GM19397 (cell line): ENCODE results near the gene BHMT.

Source experiments
- ATAC-seq: cut with Tn5 transposase; IDR thresholded peaks from one replicate; pipeline ENCODE4 v1.9.1; 2021; ENCODE audit warnings: mild to moderate bottlenecking, moderate library complexity; ENCODE audit not compliant: unreplicated experiment

Gene BHMT, protein sequence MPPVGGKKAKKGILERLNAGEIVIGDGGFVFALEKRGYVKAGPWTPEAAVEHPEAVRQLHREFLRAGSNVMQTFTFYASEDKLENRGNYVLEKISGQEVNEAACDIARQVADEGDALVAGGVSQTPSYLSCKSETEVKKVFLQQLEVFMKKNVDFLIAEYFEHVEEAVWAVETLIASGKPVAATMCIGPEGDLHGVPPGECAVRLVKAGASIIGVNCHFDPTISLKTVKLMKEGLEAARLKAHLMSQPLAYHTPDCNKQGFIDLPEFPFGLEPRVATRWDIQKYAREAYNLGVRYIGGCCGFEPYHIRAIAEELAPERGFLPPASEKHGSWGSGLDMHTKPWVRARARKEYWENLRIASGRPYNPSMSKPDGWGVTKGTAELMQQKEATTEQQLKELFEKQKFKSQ

DNA sequence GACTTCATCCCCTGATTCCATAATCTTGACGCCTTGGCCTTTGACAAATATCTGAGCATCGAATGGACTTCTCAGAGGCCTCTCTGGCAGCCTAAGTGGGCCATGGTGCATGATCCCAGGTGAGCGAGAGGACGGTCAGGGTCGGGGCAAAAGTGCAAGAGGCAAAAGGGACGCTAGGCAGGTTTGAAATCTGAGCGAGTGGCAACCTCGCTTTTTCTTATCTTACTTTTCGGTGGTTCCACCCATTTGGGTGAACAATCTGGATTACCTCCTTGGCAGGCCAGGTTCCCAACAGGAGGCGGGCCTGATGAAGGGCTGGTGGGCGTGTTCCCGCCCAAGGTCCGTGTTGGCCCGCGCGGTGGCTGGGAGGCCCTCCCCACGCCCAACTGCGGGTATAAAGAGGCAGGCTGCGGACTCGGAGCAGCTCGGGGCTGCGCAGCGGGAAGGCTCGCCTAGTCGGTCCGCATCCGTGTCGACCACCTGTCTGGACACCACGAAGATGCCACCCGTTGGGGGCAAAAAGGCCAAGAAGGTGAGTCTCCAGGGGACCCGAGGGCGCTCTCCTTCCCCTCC, at the start of gene BHMT:
Gene BHMT, plus strand, starts transcription at position 423 of the 573 bp plus-strand sequence. Its CDS starts 77 bp downstream, at position 500.
- no peak for ATAC-seq

DNA sequence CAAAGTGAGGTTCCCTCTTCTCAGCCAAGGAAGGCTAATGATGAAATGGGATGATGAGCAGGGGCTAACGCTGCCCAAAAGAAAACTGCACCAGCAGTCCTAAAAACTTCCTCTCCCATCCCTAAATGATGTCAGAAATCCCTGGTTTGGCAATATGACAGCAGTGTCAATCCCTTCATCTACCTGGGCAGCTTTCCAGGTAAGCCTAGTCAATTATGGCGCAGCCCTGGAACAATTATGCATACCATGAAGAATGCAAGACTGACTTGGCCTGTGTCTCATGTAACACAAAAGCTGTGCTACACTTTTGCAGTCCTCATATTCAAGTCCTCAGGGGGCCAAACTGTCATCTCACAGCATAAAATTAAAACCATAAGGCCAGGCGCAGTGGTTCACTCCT, 49.2 kb upstream of the BHMT start:
- no peak for ATAC-seq

DNA sequence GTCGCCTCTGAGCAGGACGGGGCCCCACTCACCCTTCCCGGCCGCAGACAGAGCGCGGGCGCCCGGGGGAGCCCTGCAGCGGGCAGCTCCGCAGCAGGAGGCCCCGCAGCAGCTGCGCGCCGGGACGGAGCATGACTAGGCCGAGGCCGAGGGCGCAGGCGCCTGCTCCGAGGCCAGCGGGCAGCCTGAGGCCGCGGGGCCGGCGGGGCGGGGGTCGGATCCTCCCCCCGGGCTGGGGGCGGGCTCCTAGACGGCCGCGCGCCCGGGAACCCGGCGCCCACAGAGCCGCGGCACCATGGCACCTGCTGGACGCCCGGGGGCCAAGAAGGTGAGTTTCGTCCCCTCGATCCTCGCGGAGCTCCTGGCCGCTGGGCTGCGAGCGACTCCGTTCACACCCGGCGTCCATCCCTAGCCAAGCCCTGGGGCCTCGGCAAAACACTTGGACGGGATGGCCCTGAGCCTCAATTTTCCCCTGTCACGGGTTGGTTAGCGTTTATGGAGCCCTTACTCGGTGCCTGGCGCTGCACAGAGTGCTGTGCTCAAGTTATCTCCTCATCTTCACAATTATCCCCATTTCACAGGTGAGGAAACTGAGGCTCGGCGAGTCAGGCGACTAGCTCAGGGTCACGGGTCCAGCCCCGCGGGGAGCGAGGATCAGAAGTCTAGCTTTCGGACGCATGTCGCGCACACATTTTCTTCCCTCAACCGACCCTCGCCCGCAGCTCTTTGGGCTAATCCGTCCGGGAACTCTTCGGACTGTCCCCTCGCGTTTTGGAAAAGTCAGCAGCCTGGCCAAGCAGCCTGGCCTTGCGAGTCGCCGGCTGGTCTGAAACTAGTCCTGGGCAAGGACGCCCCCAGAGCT, 41.9 kb upstream of the BHMT start, which contains the start of the genes BHMT2 and DMGDH:
Gene BHMT2, plus strand, starts transcription at position 280 of the 862 bp plus-strand sequence. Its CDS starts 16 bp downstream, at position 296.
Gene DMGDH, minus strand, starts transcription at position 187 of the 862 bp plus-strand sequence. Its CDS starts 54 bp downstream, at position 133.
- ATAC-seq = no peak

DNA sequence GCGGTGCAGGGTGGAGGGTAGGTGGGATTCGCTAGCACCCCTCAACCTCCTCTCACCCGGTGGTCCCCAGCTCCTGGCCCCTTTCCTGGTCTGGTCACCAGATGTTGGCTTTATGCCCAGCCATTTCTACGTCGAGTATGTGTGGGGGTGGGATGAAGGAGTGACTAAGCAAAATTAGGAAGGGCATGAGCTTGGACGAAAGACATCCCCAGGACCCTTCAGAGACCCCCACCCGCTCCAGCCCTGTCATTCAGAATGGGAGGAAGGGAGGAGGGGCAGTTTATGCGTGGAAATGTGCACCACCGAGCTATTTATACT, 41.3 kb upstream of the BHMT start:
- ATAC-seq = no peak

DNA sequence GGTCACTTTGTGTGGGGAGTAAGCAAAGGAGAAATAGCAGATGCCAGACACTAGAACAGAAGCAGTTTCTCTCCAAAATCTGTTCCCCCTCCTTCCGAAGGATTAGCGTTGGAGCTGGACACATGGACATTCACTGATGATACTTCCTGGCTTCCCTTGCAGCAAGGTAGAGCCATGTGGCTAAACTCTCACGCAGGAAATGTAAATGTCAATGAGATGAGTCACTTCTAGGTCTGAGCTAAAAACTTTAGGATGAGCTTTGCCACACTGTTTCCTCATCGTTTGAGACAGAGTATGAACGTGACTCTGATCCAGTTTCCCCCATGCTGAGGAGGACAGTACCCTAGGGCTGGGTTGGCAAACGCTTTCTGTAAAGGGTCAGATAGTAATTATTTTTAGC, 37.0 kb upstream of the BHMT start:
- no peak for ATAC-seq

DNA sequence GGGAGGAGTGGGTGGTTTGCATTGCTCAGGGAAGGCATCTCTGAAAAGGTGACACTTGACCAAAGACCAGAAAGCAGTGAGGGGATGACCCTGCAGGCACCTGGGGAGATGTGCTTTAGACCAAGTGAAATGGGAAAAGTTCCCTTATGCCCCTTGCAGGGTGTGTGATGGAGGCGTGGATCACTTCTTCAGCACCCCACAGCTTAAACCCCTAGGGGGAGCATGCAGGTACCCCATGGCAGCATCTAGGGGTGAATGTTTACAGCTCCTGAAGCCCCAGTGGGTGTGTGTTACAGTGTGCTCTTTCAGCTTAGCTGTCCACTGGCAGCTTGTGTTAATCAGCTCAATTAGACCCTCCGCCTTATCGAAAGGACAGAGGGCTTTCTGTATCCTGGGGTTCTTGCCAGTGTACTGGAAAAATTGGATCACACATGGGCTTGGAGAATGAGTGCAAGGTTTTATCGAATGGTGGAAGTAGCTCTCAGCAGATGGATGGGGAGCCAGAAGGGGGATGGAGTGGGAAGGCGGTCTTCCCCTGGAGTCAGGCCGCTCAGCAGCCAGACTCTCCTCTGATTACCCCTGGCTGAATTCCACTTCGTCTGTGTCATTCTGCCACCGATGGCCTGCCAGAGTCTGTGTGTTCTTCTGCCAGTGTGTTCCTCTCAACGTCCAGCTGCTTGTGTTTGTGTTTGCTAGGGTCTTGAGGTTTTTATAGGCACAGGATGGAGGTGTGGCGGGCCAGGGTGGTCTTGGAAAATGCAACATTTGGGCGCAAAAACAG, 35.8 kb upstream of the BHMT start:
- ATAC-seq = no peak

DNA sequence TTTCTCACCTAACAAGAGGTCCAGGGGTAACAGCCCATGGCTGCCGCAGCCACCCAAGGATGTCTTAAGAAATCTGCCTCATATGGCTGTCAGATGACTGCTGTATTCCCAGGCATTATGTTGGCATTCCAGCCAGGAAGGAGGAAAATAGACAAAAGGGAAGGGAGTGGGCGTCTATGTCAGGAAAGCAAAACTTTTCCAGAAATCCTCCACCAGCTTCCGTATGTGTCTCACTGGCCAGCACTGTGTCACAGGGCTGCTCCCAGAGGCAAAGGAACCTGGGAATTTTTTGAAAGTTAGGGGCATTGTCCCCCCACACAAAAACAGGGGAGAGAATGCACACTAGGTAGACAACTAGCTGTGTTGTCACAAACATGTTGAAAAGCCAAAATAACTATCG, 34.8 kb upstream of the BHMT start:
- ATAC-seq = no peak

DNA sequence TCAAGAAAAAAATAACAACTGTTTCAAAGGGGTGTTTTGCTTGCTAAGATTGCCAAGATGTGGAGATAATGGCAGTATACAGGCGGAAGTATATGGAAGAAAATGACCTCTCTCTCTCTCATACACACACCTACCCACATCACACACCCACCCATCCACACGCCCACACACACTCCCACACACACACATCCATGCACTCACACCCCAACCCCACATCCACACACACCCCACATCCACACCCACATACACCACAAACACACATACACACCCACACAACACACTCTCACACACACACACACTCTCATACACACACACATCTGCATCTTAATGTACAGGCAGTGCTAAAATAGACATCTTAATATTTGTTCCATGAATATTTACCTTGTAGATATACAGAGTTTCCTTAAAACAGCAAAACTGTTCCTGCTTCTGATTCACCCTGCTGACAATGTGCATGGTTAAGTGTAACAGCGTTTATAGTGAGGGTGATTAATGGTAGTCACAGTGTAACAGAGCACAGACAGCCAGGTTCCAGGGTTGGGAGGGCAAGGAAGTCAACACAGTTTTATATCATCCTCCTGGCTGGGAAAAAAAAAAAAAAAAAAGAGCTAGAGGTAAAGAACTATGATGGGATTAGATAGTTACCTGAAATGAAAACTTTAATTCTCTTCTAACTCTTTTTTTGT, 33.8 kb upstream of the BHMT start:
- ATAC-seq = no peak

DNA sequence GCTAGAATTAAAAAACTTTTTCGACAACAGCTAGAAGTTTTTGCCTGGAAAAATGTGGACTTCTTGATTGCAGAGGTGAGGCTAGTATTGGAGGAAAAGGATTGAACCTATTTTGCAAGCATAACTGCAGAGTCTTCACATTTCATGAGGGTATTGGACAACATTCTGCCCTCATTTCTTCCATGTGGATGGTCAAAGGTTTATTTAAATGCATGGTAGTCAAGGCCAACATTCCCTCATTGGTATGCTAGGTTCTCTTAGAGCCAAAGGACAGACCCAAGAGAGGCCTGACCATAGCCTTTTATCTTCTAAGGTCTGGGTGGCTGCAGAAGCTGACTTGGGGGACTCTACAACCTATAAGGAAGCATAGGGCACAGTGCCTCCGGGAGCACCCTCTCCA, 30.8 kb upstream of the BHMT start:
- no peak for ATAC-seq

DNA sequence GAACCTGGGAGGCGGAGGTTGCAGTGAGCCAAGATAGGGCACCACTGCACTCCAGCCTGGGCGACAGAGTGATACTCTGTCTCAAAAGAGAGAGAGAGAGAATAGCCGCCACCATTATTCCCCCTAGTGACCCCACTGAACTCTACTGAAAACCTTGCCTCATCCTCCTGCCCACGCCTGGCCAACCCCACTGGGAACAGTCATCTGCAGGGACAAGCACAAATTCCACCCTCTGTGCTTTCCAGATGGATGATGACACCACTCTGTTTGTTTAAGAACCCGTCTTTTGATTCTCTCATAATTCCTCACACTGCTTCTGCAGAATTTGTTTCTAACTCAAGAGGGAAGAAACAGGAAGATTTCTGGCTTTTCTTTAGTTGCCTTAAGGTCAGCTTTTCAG, 29.8 kb upstream of the BHMT start:
- ATAC-seq = no peak

DNA sequence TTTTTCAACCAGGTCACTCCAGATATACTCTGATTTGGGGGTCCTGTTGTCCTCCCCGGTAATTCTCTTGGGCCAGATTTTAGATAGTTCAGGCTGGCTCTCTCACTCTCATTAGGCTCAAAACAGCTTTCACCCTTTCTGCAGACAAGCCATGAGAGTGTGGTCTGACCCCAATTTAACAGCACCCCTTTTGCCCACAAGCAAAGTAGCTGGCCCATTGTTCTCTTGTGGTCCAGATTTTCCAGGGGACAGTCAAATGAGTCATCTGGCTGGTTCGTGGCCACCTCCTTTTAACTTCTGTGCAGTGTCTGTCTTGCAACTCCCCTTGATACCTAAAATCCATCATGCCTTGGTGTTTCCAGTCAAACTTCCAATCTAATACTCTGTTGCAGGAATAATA, 25.5 kb upstream of the BHMT start:
- no peak for ATAC-seq

DNA sequence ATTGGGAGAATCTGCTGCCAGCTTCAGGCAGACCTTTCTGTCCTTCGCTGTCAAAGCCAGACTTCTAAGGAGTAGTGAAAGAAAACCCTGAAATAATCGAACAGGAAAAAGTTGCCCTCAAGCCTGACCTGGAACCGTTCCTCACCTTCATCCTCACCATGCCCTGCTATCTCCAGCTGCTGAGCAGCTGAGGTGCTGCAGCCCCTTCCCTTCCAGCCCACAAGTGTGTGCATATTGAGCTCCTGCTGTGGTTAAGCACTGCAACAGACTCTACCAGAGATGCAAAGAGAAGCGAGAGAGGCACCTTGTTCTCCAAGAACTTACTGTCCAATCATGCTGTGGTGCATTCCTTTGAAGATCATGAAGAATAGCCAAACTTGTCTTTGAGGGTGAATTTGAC, 23.1 kb upstream of the BHMT start:
- ATAC-seq = no peak

DNA sequence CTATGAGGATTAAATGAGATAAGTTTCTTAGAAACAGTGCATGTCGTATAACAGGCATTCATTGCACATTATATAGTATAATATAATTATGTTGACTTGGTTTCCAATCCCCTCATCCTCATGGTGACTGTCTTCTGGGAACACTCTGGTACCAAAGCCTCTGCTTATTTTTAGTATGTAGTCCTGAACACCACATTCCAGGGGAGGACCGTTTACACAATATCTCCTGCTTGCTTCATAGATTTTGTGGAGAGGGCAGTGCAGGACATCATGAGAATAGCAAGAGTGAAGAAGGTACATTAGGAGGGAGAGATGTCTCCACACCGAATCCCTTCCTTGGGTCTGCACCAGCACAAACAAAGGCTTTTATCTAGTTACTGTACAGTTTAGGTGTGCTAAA, 20.5 kb upstream of the BHMT start:
- no peak for ATAC-seq

DNA sequence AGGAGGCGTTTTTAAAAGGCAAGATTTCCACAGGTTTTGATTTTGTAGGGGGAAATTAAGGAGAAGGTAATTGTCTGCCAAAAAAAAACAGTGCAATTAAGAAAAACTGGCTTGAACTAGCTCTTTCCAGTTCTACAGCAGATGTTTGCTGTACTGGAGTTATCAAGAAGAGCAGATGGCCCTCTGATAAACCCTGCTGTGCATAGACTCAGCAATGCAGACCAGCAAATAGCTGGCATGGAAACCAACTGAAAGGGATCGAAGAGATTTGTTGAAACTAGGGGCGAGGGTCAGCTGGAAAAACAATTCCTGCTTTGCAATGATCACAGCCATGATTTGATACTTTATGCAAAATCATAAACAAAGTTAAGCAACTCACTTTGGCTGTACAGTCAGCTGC, 17.8 kb upstream of the BHMT start:
- ATAC-seq = no peak

DNA sequence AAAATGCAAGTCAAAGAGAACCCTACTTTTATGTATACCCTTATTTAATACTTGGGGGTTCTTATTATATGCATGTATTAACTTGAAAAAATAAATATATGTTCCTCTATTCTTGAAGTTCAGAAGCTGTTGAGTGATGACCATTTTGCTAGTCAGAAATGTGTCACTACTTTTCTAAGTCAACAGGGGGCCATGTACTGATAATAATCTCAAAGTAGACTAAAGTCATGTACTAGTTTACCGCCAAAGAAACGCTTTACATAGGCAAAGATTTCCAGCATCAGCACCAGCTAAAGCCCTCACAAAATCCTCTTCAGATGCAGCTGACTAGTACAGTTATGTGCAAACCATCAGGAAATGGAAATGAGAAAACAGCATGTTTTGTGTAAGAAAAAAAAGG, 5.7 kb upstream of the BHMT start:
- ATAC-seq = no peak

DNA sequence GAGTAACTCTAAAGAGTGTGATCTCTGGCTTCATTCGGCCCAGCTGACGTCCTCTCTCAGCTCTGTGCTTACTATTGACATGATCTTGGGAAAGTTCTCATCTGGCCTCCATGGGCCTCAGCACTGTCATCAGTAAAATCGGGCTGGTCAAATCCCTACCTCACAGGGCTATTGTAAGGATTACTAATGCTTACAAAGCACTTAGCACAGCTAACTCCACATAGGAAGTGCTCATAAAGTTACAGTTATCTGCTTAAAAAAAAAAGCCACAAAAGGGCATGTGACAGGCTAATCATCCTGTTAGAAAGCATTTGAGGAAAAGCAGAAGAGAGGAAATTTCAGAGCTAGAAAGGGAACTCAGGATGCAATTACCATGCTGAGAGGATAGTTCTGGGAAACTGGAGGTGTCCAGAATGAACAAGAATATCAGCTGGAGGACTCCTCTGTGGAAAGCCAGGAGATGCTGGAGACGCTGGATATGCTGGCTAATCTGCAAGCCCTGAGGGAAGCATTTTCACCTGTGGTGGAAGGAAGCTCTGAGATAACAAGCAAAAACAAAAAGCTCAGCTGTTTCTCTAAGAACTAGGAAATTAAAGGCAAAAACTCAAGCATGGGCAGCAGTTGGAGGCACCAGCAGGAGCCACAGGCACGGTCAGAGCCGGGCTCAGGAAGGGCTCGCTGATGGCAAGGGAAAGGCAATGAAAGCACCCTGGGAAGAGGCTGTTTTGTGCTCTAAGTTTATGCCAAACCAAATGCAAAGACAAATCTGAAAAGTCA, 4.4 kb upstream of the BHMT start:
- no peak for ATAC-seq

DNA sequence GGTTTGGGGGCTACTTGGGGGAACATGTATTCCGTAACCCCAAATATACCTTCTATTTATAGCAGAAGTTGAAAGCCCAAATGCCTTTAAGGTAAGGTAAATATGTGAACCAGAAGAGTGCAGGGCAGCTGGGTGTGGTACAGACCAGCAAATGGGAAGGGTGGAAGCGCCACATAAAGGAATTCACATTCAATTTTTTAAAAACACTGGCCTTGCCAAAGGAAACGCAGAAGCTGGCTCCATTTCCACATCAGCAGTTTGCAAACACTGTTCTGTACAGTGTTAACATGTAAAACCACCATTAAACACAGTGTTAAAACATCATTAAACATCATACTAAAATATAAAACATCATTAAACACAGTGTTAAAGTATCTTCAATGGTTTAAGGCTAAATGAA, 3.5 kb upstream of the BHMT start:
- ATAC-seq = no peak

DNA sequence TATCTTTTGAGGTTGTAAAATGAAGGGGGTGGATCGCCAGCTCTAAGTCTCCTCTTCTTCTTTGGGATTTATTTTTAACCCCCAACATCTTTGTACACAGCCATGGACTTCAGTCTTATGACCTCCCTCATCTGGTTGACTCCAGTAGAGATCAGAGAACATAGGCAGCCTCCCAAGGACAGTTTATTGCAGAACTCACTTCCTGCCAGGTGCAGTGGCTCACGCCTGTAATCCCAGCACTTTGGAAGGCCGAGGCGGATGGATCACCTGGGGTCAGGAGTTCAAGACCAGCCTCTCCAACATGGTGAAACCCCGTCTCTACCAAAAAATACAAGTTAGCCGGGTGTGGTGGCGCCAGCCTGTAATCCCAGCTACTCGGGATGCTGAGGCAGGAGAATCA, 2.8 kb upstream of the BHMT start:
- no peak for ATAC-seq
